ENCODE measurements around the gene ANXA3. TPM values are rescaled to one million over a fixed set of nuclear protein-coding genes. Genes with fewer than 3 reads are reported as not detected.

The ANXA3 gene
- total and polyA plus RNA-seq, 10 donors = 7.0 to 119 (median 41.1) TPM

- intact Hi-C loops (cut with DNase I; ENCODE audit: low total_unique reads) = loop anchor here (10.0 kb wide), 1 partner anchor 246 kb away; no protein-coding TSS in a partner anchor
- H3K4me3 ChIP-seq = no peak overlapping the region
- H3K27me3 ChIP-seq (replicated peaks in 1 of 7) = no peaks in the 10 kb centered on the region
- H3K27ac ChIP-seq = no peak overlapping the region
- H3K36me3 ChIP-seq = no peaks in the 10 kb centered on the region
- H3K9me3 ChIP-seq = no peaks in the 10 kb centered on the region
- no peak for TF ChIP-seq CTCF (IDR thresholded peaks at IDR 0.05 in 8 of 11, conservative IDR thresholded peaks at IDR 0.05 in 3 of 11)
- TF ChIP-seq POLR2AphosphoS5 (IDR thresholded peaks at IDR 0.05) = no peak
- no peak for TF ChIP-seq POLR2A (IDR thresholded peaks at IDR 0.05)
- no peak for DNase-seq
- WGBS, 5 donors = 82 to 96% (median 86%) methylated on average over 1 of the region's 1 CpG
- H3K4me1 ChIP-seq = peaks cover 1 to 16% (median 11%) of the 10 kb centered on the region in 6 donors
Observed at GRCh38 chr4:78618436-78618835, 66.9 kb downstream of the ANXA3 start.

- no peaks in the 10 kb centered on the region for H3K27me3 ChIP-seq (replicated peaks in 1 of 7)
- intact Hi-C loops (cut with DNase I; ENCODE audit: low total_unique reads) = no loop called here
- H3K4me3 ChIP-seq = no peak overlapping the region
- DNase-seq = no peak
- no peak for TF ChIP-seq POLR2AphosphoS5 (IDR thresholded peaks at IDR 0.05)
- no peak for TF ChIP-seq CTCF (IDR thresholded peaks at IDR 0.05 in 8 of 11, conservative IDR thresholded peaks at IDR 0.05 in 3 of 11)
- no peak for TF ChIP-seq POLR2A (IDR thresholded peaks at IDR 0.05)
- no peak overlapping the region for H3K27ac ChIP-seq
- H3K9me3 ChIP-seq = no peaks in the 10 kb centered on the region
- peaks cover 0 to 12% (median 0%) of the 10 kb centered on the region in 6 donors for H3K4me1 ChIP-seq
- H3K36me3 ChIP-seq = no peaks in the 10 kb centered on the region
- 76 to 89% (median 78%) methylated on average over 4 of the region's 4 CpGs for WGBS, 5 donors
Observed at GRCh38 chr4:78621395-78621794, 69.8 kb downstream of the ANXA3 start.

GRCh38 chr4:78622253-78622979 is 70.8 kb downstream of the ANXA3 start:
- TF ChIP-seq POLR2AphosphoS5 (IDR thresholded peaks at IDR 0.05) (no peak), CTCF (IDR thresholded peaks at IDR 0.05 in 8 of 11, conservative IDR thresholded peaks at IDR 0.05 in 3 of 11) (no peak), POLR2A (IDR thresholded peaks at IDR 0.05) (no peak)
- Histone ChIP-seq H3K9me3 (no peaks in the 10 kb centered on the region), H3K4me1 (peaks cover 0 to 12% (median 0%) of the 10 kb centered on the region in 6 donors), H3K4me3 (no peak overlapping the region), H3K27ac (no peak overlapping the region), H3K27me3 (replicated peaks in 1 of 7) (no peaks in the 10 kb centered on the region), H3K36me3 (no peaks in the 10 kb centered on the region)
- no peak for DNase-seq
- 81 to 94% (median 89%) methylated on average over 6 of the region's 6 CpGs for WGBS, 5 donors
- intact Hi-C loops (cut with DNase I; ENCODE audit: low total_unique reads) = no loop called here

- Histone ChIP-seq H3K4me1 (peaks cover 0 to 17% (median 0%) of the 10 kb centered on the region in 6 donors), H3K9me3 (no peaks in the 10 kb centered on the region), H3K36me3 (no peaks in the 10 kb centered on the region), H3K4me3 (no peak overlapping the region), H3K27me3 (replicated peaks in 1 of 7) (no peaks in the 10 kb centered on the region), H3K27ac (no peak overlapping the region)
- no peak for DNase-seq
- 88 to 95% (median 93%) methylated on average over 7 of the region's 7 CpGs for WGBS, 5 donors
- intact Hi-C loops (cut with DNase I; ENCODE audit: low total_unique reads) = no loop called here
- TF ChIP-seq CTCF (IDR thresholded peaks at IDR 0.05 in 8 of 11, conservative IDR thresholded peaks at IDR 0.05 in 3 of 11) (no peak), POLR2A (IDR thresholded peaks at IDR 0.05) (no peak), POLR2AphosphoS5 (IDR thresholded peaks at IDR 0.05) (no peak)
Observed at GRCh38 chr4:78624048-78624447, 72.5 kb downstream of the ANXA3 start.
